Fibroblast of villous mesenchyme (primary cell): Measurements from ENCODE around the gene MYCBP2. TPM values are rescaled to one million over a fixed set of nuclear protein-coding genes. Genes with fewer than 3 reads are reported as not detected.

Experiments
- DNase-seq: peaks from one replicate; pipeline ENCODE4 v3.0.0-alpha.2; 2010; ENCODE audit warnings: low read depth
- H3K4me3 ChIP-seq: 2 replicates; pipeline ENCODE4 v1.5.1; 2011; ENCODE audit warnings: low read depth, mild to moderate bottlenecking, low read length
- total RNA-seq: library from RNA; depleted of rRNA; stranded (reverse); fragments of >200 nt; gene quantifications from 2 replicates; pipeline ENCODE4 v1.2.3, GENCODE V29; 2012
- TF ChIP-seq, protein P1 (sequence below): IDR thresholded peaks from 2 replicates; pipeline ENCODE4 v1.5.1; 2012; ENCODE audit warnings: low read depth, mild to moderate bottlenecking, low read length; ENCODE audit not compliant: insufficient read depth

Gene MYCBP2
- total RNA-seq, 1 donor = 84.6 TPM

DNA sequence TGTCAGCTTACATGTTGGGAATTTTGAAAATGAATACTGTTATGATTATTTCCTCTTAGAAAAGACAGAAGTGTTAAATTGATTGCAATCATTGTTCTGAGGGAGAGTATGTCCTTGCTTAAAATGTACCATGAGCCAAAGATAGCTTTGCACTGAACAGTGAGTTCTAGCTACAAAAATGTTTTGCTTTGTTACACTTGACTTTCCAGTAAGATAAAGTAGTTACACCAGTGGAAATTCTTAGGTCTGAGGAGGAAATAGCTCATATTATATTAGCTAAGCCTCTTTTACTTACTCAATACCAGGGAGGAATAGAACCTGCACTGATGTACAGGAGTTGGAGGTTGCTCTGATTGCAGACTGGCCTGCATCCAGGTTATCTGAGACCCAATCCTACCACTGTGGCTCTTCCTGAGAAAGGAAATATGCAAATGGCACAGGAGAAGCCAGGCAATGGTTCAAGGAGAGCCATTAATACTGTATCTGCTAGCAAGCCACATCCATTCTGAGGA lies 246.9 kb downstream of the MYCBP2 start:
- TF ChIP-seq, protein P1, sequence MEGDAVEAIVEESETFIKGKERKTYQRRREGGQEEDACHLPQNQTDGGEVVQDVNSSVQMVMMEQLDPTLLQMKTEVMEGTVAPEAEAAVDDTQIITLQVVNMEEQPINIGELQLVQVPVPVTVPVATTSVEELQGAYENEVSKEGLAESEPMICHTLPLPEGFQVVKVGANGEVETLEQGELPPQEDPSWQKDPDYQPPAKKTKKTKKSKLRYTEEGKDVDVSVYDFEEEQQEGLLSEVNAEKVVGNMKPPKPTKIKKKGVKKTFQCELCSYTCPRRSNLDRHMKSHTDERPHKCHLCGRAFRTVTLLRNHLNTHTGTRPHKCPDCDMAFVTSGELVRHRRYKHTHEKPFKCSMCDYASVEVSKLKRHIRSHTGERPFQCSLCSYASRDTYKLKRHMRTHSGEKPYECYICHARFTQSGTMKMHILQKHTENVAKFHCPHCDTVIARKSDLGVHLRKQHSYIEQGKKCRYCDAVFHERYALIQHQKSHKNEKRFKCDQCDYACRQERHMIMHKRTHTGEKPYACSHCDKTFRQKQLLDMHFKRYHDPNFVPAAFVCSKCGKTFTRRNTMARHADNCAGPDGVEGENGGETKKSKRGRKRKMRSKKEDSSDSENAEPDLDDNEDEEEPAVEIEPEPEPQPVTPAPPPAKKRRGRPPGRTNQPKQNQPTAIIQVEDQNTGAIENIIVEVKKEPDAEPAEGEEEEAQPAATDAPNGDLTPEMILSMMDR = no peak
- DNase-seq = no peak
- no peak overlapping the region for H3K4me3 ChIP-seq

DNA sequence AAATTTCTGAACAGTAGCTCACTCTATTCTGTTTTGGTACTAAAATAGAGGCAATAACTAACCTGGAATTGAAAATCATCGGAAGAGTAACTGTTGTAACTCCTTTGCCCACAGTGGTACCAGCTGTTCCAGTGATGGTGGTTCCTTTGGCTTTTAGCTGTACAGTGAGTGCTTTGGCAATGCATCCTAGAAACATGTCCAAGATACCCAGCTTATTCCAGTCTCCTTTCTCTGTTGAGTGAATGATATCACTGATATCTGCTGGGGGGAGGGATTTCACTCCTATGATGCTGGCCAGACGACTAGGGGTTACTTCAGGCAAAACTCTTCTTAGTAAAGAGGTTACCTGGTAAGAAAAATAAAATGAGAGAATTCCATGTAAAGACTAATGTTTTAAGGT lies 259.4 kb downstream of the MYCBP2 start:
- no peak overlapping the region for H3K4me3 ChIP-seq
- TF ChIP-seq, protein P1 = no peak
- no peak for DNase-seq

DNA sequence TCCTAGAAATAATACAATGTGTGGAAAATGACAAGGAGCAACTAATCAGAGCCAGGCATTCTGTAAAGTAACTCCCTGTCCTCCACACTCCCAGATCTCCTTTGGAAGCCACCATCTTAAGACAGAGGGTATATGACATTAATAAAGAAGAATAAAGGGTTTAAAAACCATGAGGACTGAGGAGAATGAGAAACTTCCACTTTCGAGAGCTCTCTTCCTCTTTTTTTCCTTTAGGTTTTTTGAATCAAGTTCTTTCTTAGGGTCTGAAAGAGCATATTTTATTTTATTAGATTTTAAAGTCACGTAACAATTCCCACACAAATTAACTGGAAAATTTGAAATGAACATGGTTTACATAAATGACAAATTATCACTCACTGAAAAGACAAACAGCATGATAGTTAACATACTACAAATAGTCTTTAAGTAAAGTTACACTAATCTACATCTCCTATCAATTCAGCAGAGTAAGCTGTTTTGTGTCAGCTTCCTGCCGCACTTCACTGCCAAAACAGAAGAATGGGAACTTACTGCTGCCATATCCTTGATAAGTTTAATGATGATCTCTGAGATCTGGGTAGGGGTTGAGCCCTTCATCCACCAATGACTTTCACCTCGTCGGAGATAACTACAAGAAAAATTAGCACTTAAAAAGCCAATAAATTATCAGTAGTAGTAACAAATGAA lies 261.3 kb downstream of the MYCBP2 start:
- TF ChIP-seq, protein P1 = no peak
- no peak overlapping the region for H3K4me3 ChIP-seq
- no peak for DNase-seq

DNA sequence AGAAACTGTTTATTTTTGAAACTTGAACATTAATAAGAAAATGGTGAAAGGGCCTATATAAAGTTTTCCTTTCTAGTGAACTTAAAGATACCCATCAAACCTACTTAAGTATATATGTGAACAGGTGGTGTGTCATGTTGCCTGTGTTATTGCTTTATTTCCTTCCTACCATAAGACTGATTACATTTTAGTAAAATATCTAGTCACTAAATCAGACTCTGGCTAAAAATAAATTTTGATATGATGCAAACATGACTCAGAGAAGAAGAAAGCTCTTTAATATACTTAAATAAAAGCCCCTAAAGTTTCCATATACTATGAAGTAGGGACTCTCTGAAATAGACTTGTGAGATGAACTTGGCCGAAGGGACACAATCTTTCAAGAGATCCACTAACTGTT lies 264.8 kb downstream of the MYCBP2 start:
- no peak for DNase-seq
- TF ChIP-seq, protein P1 = no peak
- H3K4me3 ChIP-seq = no peak overlapping the region

- TF ChIP-seq, protein P1 = no peak
- no peak for DNase-seq
- no peak overlapping the region for H3K4me3 ChIP-seq
Observed at GRCh38 chr13:77061362-77061761, 265.5 kb downstream of the MYCBP2 start.

DNA sequence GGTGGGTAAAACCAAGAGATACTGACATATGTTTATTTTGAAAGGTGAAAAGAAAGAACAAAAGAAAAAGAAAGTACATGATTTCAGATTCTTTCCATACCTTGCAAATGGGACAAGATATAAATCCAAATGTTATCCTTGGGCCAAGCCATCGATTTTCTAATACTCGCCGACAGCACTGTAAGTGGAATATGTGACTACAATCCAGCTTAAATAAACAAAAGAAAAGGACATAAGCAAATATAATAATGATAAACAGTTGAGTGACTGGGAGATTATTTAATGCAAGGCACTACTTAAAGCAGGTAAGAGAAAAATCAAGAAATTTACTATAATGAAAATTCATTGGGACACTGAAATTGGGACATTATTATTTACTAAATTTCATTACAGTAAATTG lies 270.0 kb downstream of the MYCBP2 start:
- no peak for DNase-seq
- TF ChIP-seq, protein P1 = no peak
- H3K4me3 ChIP-seq = no peak overlapping the region

DNA sequence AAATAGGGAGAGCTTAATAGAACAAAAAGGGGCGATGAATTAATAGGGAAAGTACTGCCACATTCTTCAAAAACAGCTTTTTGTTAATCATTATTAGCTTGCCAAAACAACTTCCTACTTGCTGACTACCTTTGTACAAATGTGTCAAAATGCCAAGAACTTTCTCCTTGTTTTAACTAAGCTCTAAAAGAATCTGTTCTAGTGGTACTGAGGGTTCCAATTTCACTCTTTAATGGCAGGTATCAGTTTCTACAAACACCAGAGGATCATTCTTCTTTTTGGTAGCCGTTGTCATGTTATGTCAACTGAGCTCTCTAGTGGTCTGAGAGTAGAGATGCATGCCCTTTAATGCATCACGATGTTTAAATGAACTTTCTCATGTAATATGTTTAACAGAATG lies 270.5 kb downstream of the MYCBP2 start:
- H3K4me3 ChIP-seq = no peak overlapping the region
- DNase-seq = no peak
- TF ChIP-seq, protein P1 = no peak
